Activated naive CD4-positive, alpha-beta T cell treated with anti-CD3 and anti-CD28 coated beads, Interleukin-2, amount 50 U/mL, for 16 hours (primary cell): Measurements from ENCODE around the gene NPR2.

ENCODE experiments used
- DNase-seq: peaks from one replicate; pipeline ENCODE4 v3.0.0-alpha.2; 2020

Gene NPR2

GRCh38 chr9:35834260-35835215 lies 43.1 kb downstream of the NPR2 start:
- no peak for DNase-seq

GRCh38 chr9:35835216-35835632 lies 43.8 kb downstream of the NPR2 start:
- DNase-seq: no peak

GRCh38 chr9:35835766-35836165 lies 44.4 kb downstream of the NPR2 start:
- no peak for DNase-seq

GRCh38 chr9:35836595-35836994 lies 45.2 kb downstream of the NPR2 start:
- no peak for DNase-seq

GRCh38 chr9:35839926-35840325 lies 48.5 kb downstream of the NPR2 start:
- DNase-seq: no peak

- DNase-seq: no peak
Measured at GRCh38 chr9:35840881-35841644, 49.7 kb downstream of the NPR2 start.

GRCh38 chr9:35841645-35841900 lies 50.2 kb downstream of the NPR2 start:
- no peak for DNase-seq

GRCh38 chr9:35842020-35842745 lies 50.8 kb downstream of the NPR2 start:
- no peak for DNase-seq

GRCh38 chr9:35842795-35843194 lies 51.4 kb downstream of the NPR2 start:
- DNase-seq: no peak

GRCh38 chr9:35844628-35845270 lies 53.4 kb downstream of the NPR2 start:
- no peak for DNase-seq

- DNase-seq: no peak
Measured at GRCh38 chr9:35845824-35846771, 54.7 kb downstream of the NPR2 start.

- no peak for DNase-seq
Measured at GRCh38 chr9:35847792-35848572, 56.6 kb downstream of the NPR2 start.

GRCh38 chr9:35852267-35852815 lies 61.0 kb downstream of the NPR2 start:
- no peak for DNase-seq

- no peak for DNase-seq
Measured at GRCh38 chr9:35852876-35853865, 61.8 kb downstream of the NPR2 start.

- DNase-seq: no peak
Measured at GRCh38 chr9:35854091-35854762, 62.8 kb downstream of the NPR2 start.

- DNase-seq: no peak
Measured at GRCh38 chr9:35856206-35856605, 64.8 kb downstream of the NPR2 start.

- DNase-seq: no peak
Measured at GRCh38 chr9:35856882-35857281, 65.5 kb downstream of the NPR2 start.

- no peak for DNase-seq
Measured at GRCh38 chr9:35858458-35858857, 67.1 kb downstream of the NPR2 start.
